ENCODE measurements around the gene MRPL16. TPM values are rescaled to one million over a fixed set of nuclear protein-coding genes. Genes with fewer than 3 reads are reported as not detected.

Gene MRPL16
- total RNA-seq, 1 experiment from 2014 or later: 53.4 TPM

- ChIA-PET POLR2A (ENCODE audit: low non-redundant PET) (no interaction called here), CTCF (no interaction called here)
- intact Hi-C loops (cut with micrococcal nuclease; ENCODE audit: unreplicated experiment): no loop called here
- no peak for DNase-seq (ENCODE audit: low spot score)
- Histone ChIP-seq H3K27ac (ENCODE audit: low read depth, low read length, poor library complexity, severe bottlenecking) (no peak within 1 kb of the TSS), H3K4me1 (ENCODE audit: insufficient read depth, low read length, poor library complexity, severe bottlenecking) (no peaks in the 10 kb centered on the region), H3K36me3 (ENCODE audit: insufficient read depth, low read length, poor library complexity, severe bottlenecking) (no peaks in the 10 kb centered on the region), H3K9me3 (ENCODE audit: low read depth, low read length, poor library complexity, severe bottlenecking) (no peaks in the 10 kb centered on the region), H3K4me3 (ENCODE audit: low read depth, low read length, poor library complexity, severe bottlenecking) (no peak within 1 kb of the TSS), H3K27me3 (replicated peaks; ENCODE audit: insufficient read depth, low read depth, low read length, poor library complexity) (no peaks in the 10 kb centered on the region)
- BruUV-seq (replicated peaks): no TSS peak
- no peak for TF ChIP-seq EZH2 (IDR thresholded peaks at IDR 0.05; ENCODE audit: borderline replicate concordance, low read depth, low read length, poor library complexity, severe bottlenecking)
- no peak for TF ChIP-seq CTCF (conservative IDR thresholded peaks at IDR 0.05; ENCODE audit: low read depth, low read length)
These were observed 34.8 kb upstream of the MRPL16 start, which contains the start of gene CBLIF for GRCh38 chr11:59845399-59845798. TSS of gene CBLIF (minus strand) at chr11:59845499. CDS start at chr11:59845453, 46 bp downstream.

GRCh38 chr11:59842316-59842715 lies 31.7 kb upstream of the MRPL16 start:
- TF ChIP-seq CTCF (conservative IDR thresholded peaks at IDR 0.05; ENCODE audit: low read depth, low read length): no peak
- no peak for TF ChIP-seq EZH2 (IDR thresholded peaks at IDR 0.05; ENCODE audit: borderline replicate concordance, low read depth, low read length, poor library complexity, severe bottlenecking)
- intact Hi-C loops (cut with micrococcal nuclease; ENCODE audit: unreplicated experiment): no loop called here
- no peak for DNase-seq (ENCODE audit: low spot score)

GRCh38 chr11:59841514-59841913 lies 30.9 kb upstream of the MRPL16 start:
- Histone ChIP-seq H3K27ac (ENCODE audit: low read depth, low read length, poor library complexity, severe bottlenecking) (no peak overlapping the region), H3K4me1 (ENCODE audit: insufficient read depth, low read length, poor library complexity, severe bottlenecking) (no peaks in the 10 kb centered on the region), H3K9me3 (ENCODE audit: low read depth, low read length, poor library complexity, severe bottlenecking) (no peaks in the 10 kb centered on the region), H3K27me3 (replicated peaks; ENCODE audit: insufficient read depth, low read depth, low read length, poor library complexity) (peaks cover 16% of the 10 kb centered on the region), H3K36me3 (ENCODE audit: insufficient read depth, low read length, poor library complexity, severe bottlenecking) (no peaks in the 10 kb centered on the region), H3K4me3 (ENCODE audit: low read depth, low read length, poor library complexity, severe bottlenecking) (no peak overlapping the region)
- no peak for DNase-seq (ENCODE audit: low spot score)
- intact Hi-C loops (cut with micrococcal nuclease; ENCODE audit: unreplicated experiment): no loop called here
- BruUV-seq (replicated peaks): no TSS peak
- CTCF ChIA-PET: no interaction called here
- POLR2A ChIA-PET (ENCODE audit: low non-redundant PET): no interaction called here
- TF ChIP-seq CTCF (conservative IDR thresholded peaks at IDR 0.05; ENCODE audit: low read depth, low read length) (no peak), EZH2 (IDR thresholded peaks at IDR 0.05; ENCODE audit: borderline replicate concordance, low read depth, low read length, poor library complexity, severe bottlenecking) (no peak)

More at GRCh38 chr11:59842316-59842715, 31.7 kb upstream of the MRPL16 start:
- Histone ChIP-seq H3K4me1 (ENCODE audit: insufficient read depth, low read length, poor library complexity, severe bottlenecking) (no peaks in the 10 kb centered on the region), H3K27me3 (replicated peaks; ENCODE audit: insufficient read depth, low read depth, low read length, poor library complexity) (peaks cover 11% of the 10 kb centered on the region), H3K27ac (ENCODE audit: low read depth, low read length, poor library complexity, severe bottlenecking) (no peak overlapping the region), H3K36me3 (ENCODE audit: insufficient read depth, low read length, poor library complexity, severe bottlenecking) (no peaks in the 10 kb centered on the region), H3K4me3 (ENCODE audit: low read depth, low read length, poor library complexity, severe bottlenecking) (no peak overlapping the region), H3K9me3 (ENCODE audit: low read depth, low read length, poor library complexity, severe bottlenecking) (no peaks in the 10 kb centered on the region)
- ChIA-PET CTCF (no interaction called here), POLR2A (ENCODE audit: low non-redundant PET) (interaction anchor here (0.6 kb wide), 1 partner anchor 21 kb away, joined by 3 read pairs; no protein-coding TSS in a partner anchor)
- no TSS peak for BruUV-seq (replicated peaks)

Data from A673 (cell line).